HG03108 (cell line): ENCODE data around the gene BABAM2.
"Not testable (repeated sequence)": the region's sequence is repeated elsewhere in the genome, so short reads cannot be mapped to it uniquely, and the experiment has no call there.

ENCODE experiments used
- ATAC-seq: cut with Tn5 transposase; IDR thresholded peaks from one replicate; pipeline ENCODE4 v1.9.1; 2021; ENCODE audit warnings: moderate library complexity; ENCODE audit not compliant: unreplicated experiment

Gene BABAM2

DNA sequence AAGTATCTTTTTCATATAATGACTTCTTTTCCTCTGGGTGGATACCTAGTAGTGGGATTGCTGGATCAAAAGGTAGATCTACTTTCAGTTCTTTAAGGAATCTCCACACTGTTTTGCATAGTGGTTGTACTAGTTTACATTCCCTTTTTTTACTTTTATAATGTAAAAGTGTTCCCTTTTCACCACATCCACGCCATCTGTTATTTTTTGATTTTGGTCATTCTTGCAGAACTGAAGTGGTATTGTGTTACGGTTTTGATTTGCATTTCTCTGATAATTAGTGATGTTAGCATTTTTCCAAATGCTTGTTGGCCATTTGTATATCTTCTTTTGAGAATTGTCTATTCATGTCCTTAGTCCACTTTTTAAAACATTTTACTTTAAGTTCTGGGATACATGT lies 127.9 kb downstream of the BABAM2 start:
- ATAC-seq: not testable (repeated sequence)

DNA sequence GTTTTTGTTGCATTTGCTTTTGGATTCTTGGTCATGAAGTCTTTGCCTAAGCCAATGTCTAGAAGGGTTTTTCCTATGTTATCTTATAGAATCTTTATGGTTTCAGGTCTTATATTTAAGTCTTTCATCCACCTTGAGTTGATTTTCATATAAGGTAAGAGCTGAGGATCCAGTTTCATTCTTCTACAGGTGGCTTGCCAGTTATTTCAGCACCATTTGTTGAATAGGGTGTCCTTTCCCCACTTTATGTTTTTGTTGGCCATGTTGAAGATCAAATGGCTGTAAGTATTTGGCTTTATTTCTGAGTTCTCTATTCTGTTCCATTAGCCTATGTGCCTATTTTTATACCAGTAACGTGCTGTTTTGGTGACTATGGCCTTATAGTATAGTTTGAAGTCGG lies 129.0 kb downstream of the BABAM2 start:
- not testable (repeated sequence) for ATAC-seq

DNA sequence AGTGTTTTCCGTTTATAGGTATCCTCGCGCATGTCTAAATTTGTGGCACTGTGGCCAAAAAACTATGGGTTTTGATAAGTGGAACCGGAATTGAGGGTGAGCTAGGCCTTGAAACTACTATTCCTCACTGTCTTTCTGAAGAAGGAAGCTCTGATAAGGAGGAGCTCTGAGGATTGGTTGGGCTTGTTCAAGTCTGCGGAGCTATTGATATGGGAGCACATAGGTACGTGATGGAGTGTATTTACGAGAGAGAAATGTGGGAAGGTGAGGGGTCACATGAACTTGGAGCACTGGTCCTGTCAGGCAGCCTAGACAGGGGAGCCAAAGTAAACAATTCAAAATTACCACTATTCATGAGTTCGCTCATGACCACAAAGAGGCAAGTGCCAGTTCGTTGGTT lies 131.4 kb downstream of the BABAM2 start:
- ATAC-seq: no peak

DNA sequence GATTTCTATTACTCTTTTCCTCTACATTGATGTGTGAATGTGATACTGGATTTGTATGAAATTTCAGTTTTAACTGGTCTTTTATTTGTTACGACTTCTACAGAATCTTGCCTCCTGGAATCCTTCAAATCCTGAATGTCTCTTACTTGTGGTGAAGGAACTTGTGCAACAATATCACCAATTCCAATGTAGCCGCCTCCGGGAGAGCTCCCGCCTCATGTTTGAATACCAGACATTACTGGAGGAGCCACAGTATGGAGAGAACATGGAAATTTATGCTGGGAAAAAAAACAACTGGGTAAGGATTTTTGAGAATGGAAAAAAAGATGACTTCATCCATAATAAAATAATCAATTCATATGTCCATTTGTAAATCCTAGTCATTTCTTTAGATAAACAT lies 134.6 kb downstream of the BABAM2 start:
- ATAC-seq: no peak

DNA sequence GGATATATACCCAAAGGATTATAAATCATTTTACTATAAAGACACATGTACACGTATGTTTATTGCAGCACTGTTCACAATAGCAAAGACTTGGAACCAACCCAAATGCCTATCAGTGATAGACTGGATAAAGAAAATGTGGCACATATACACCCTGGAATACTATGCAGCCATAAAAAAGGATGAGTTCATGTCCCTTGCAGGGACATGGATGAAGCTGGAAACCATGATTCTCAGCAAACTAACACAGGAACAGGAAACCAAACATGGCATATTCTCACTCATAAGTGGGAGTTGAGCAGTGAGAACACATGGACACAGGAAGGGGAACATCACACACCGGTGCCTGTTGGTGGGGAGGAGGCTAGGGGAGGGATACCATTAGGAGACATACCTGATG lies 135.7 kb downstream of the BABAM2 start:
- ATAC-seq: not testable (repeated sequence)

DNA sequence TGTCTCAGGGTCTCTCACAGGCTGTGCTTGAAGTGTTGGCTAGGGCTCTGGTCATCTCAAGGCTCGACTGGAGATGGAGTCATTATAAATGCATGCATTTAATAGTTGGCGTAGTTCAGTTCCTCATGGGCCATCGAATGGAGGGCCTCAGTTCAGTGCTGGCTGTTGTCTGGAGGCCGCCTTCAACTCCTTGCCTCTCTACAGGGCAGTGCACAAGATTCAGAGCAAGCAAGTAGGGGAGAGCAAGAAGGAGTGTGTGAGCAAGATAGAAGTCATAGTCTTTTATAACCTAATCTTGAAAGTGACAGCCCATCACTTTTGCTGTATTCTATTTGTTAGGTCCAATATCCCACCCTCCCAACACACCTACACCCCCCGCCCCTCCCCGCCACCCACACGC lies 137.5 kb downstream of the BABAM2 start:
- no peak for ATAC-seq

DNA sequence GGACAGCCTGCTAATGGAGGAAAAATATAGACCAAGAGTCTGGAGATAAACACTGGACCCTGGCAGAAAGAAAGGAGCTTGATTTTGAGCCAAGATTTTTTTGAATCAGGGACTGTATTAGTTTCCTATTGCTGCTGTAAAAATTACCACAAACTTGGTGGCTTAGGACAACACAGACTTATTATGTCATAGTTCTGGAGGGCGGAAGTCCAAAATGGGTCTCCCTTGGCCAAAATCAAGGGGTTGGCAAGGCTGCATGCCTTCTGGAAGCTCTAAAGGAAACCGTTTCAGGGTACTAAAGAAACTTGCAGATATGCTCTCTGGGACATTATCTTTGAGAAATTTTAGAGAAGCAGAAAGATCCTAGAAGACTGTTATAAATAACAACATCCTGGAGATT lies 140.1 kb downstream of the BABAM2 start:
- no peak for ATAC-seq

DNA sequence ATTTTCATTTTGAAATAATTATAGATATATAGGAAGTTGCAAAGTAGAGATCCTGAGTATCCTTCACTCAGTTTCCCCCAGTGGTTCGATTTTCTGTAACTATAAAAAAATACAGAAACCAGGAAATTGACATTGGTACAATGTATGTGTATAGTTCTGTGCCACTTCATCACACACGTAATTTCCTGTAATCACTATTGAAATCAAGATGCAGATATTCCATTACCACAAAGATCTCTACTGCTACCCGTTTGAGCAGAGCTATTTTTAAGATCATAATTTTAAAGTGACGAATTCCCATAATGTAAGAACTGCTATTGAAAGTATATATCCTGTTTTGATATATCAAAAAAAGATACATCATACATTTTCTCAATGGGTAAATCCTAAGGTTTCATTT lies 142.3 kb downstream of the BABAM2 start:
- no peak for ATAC-seq

DNA sequence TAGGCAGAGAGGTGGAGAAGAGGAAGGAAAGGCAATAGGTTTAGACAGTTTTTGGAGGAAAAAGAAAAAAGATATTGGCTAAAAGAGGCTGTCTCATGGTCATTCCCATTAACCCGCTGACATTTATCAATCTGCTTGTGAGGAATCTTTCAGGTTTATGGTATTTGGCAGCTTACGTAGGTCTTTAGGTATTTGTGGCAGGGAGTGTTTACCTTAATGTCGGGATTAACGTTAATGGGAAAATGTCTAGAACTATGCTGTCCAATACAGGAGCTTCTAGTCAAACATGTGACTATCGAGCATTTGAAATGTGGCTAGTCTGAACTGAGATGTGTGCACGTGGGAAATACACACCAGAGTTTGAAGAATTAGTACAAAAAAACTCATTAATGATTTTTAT lies 144.2 kb downstream of the BABAM2 start:
- ATAC-seq: no peak

DNA sequence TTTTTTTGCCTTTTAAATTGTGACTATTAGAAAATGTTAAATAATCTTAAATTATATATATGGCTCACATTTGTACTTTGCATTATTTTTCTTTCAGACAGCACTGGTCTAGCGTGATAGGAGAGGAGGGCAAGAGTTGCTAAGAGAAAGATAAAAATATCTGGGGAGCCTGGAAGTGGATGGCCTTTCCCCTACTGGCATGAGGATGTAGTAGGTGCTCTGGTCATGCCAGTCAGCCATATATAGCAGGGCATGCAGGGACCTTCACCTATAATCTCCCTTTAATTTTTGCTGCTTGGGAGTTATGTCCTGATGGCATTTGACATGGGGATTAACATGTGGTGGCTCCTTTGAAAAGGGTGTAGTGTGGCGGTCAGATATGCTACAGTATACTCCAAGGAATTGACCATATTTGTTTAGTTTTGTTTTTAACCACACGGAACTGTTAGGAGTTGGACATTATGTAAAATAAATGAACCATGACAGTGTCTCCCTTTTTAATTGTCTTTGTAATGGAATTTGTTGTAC lies 144.7 kb downstream of the BABAM2 start:
- ATAC-seq: no peak

DNA sequence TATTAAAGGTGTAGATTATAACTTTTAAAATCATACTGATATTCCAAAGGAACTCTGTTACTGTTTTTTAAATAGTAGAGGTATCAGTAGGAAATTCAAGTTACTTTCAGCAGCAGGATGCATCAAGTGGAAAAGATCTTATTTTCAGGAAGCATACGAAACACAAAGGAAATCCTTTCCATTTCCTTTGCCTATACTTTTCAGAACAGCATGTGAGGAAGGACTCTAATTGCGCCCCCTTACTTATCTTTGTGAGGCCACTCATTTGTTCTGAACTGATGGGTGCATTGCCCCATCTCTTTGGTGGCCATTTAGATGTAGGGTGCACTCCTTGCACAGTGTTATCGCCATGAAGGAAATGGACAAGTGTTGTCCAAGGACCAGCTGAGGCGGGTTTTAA lies 145.3 kb downstream of the BABAM2 start:
- no peak for ATAC-seq

DNA sequence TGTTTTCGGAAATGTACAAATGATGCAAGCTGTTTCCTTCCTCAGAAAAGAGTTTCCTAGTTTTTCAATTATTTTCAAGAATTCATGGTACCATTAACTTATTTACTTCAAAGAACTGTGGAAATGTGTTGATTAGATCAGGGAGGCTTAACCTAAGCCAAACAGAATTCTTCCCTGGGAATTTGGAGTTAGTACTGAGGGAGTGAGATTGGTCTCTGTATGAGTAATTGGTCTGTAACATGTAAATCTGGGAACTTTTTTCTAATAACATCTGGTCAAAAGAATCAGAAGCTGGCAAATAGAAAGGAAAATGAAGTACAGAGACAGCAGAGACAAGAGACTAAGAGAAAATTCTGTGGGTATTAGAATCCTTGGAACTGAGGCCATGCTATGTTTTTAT lies 145.8 kb downstream of the BABAM2 start:
- no peak for ATAC-seq

DNA sequence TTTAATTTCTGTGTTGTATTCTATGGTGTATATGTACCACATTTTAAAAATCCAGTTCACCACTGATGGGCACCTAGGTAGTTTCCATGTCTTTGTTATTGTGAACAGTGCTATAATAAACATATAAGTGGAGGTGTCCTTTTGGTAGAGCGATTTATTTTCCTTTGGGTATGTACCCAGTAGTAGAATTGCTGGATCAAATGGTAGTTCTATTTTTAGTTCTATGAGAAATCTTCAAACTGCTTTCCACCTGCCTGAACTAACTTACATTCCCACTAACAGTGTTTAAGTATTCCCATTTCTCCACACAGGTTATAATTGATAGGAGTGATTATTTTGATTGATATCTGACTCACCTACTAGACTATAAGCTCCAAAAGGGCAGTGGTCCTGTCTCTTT lies 148.2 kb downstream of the BABAM2 start:
- ATAC-seq: no peak

DNA sequence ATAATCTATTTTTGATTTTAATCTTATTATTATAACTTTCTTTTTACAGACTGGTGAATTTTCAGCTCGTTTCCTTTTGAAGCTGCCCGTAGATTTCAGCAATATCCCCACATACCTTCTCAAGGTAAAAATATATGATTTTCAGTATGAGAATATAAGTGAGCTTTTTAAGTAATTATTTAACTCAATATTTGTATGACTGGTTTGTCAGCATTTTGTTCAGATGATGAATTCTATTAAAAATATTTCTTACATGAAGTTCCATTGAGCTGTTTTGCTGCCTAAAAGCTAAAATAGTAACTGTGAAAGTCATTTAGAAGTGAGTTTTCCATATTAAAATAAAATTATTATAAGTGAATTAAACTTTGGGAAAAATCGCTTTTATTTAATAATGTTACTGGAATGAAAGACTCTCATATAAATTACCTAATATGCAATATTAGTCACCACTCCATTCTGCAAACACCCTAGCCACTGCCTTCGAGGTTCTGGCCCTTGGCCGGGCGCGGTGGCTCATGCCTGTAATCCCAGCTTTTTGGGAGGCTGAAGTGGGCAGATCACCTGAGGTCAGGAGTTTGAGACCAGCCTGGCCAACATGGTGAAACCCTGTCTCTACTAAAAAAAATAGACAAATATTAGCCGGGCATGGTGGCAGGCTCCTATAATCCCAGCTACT lies 155.3 kb downstream of the BABAM2 start:
- ATAC-seq: no peak

DNA sequence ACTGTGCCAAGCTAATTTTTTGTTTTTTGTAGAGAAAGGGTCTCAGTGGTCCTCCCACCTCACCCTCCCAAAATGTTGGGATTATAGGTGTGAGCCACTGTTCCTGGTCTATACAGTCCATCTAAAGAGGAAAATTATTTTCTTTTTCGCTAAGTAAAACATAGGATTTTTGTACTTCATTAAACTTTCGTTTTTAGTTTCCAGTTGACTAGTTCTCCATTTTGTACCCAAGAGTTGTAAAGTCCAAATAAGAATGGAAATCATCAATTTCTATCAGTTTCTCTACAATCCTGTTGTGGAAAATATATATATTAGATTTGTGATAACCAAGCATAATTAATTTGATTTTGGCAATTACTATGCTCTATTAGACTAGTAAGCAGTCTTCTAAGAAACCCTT lies 156.4 kb downstream of the BABAM2 start:
- ATAC-seq: no peak

DNA sequence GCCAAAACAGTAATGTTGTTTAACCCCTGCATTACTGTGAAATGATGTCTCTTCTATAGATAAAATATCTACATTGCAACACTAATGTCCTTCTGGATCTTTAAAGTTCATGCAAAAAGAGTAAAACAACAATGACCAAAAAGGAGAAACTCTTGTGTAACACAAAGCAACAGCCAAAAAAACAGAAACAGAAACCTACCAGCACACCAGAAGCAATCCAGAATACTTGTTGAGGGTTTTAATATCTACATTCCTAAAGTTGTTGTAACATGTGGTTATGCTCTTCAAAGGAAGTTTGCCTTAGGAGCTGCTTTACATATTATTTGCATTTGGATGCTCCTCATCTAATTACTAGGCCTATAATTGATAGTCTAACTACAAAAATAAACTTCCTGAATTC lies 157.2 kb downstream of the BABAM2 start:
- ATAC-seq: no peak

DNA sequence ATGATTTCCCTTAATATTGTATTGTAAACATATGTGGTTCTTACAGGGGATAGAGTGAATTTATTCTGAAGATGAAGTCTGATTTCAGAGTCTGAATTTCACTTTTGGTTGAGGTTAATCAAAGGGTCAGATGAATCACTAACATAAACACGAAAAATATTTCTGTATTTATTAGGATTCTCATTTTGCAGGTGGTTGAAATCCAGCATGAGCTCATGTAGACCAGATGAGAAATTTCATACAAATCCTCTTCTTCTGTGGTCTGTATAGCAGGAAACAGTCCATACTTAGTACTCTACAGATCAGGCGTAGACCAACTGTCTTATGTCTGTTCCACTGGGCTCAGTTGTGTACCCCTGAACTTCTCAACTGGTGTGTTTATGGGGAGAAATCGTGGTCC lies 157.8 kb downstream of the BABAM2 start:
- no peak for ATAC-seq

DNA sequence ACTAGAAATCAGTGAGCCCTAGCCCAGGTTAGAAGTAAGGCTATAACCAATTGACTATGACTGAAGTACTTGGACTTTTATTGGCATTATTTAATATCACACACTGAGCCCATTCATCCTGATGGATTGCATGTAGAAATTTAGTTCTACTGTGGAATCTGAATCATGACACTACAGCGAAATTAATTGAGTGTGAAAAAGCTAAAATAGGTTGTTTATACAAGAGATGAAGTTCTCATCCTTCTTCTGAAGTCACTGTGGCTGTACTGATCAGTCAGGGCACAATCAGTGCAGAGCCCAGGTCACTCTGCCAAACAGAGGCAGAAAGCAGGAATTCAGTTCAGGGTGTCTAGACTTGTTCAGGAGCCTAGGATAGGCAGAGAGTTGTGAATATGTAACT lies 158.9 kb downstream of the BABAM2 start:
- ATAC-seq: no peak

DNA sequence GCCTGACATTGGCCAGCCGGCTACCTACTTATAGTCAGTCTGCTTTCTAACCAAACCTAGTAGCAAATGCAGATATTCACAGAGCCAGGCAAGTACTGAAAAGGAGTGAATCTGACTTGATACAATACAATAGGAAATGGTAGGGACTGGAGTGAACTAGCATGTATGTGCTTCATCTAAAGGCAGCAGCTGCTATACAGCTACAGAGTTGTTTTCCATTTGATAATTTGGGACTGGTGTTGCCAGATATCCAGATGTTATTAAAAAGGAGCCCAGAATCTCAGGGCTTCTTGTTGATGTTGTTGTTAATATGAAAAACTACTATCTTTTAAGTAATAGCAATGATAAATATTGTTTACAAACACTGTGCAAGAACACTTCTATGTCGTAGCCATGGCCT lies 159.4 kb downstream of the BABAM2 start:
- ATAC-seq: no peak

DNA sequence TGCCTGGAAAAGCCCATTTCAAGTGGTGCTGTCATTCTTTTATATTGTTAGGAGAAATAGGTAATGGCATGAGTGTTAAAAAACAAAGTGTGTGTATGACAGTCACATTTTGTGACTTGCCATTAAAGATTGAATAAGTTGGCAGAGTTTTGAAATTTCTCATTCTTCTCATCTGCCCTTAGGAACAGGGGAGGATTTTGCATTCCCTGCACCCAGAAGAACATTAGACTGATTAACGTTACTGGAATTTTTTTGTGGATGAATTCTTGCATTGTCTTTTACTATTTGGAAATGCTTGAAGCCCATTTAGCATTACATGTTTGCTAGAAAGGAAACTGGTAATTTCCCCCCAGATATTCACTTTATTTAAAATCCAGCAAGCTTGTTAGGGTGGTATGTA lies 162.2 kb downstream of the BABAM2 start:
- ATAC-seq: no peak

DNA sequence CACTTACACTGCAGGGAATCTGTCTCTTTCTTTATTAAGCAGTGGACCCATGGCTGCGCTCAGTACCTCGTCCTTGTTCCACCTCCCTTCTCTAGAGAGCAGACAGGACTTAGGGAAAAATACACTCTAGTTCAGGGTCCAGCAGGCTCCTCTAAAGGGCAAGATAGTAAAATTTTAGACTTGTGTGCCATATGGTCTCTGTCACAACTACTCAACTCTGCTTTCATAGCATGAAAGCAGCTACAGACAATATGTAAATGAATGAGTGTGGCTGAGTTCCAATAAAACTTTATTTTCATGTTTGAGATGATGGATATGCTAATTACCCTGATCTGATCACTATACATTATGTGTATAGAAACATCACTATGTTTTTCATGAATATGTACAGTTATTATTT lies 163.1 kb downstream of the BABAM2 start:
- no peak for ATAC-seq

DNA sequence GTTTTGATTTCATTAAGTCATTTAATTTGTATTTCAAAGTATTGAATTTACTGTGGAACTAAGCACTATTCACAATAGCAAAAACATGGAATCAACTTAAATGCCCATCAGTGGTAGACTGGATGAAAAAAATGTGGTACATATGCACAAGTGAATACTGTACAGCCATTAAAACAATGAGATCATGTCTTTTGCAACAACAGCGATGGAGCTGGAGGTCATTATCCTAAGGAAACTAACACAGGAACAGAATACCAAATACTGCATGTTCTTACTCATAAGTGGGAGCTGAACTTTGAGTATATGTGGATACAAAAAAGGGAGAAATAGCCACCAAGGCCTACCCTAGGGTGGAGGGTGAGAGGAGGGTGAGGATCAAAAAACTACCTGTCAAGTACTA lies 164.4 kb downstream of the BABAM2 start:
- no peak for ATAC-seq

DNA sequence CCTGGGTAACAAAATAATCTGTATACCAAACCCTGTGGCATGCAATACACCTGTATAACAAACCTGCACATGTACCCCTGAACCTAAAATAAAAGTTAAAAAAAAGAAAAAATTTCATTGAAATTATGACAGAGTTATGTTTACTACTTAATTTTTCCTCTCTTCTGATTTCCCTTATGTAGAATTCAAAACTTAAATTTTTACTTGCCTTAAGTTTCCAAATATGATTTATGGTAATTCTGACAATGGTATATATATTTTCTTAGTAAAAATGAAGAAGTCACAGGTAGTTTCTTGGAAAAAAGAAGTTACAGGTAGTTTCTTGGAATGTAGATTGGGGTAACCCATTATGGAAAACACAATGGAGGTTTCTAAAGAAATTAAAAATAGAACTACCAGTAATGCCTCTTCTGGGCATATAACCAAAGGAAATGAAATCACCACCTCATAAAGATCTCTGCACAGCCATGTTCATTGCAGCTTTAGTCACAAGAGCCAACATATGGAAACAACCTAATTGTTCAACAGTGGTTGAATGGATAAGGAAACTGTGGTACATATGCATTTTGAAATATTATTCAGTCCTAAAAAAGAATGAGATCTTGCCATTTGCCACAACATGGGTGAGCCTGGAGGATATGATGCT lies 164.9 kb downstream of the BABAM2 start:
- no peak for ATAC-seq
